Fibroblast of lung (primary cell): ENCODE results near the gene GLOD5.
"Not testable (repeated sequence)": the region's sequence is repeated elsewhere in the genome, so short reads cannot be mapped to it uniquely, and the experiment has no call there.

Experiments
- EZH2 ChIP-seq: IDR thresholded peaks from 2 replicates; pipeline ENCODE4 v1.5.1; 2012; ENCODE audit warnings: low read length, control low read depth, mild to moderate bottlenecking; ENCODE audit errors: missing control alignments
- TF ChIP-seq, protein P1 (sequence below), 2 donors: IDR thresholded peaks in 1 of 2; conservative IDR thresholded peaks in 1 of 2; 1 replicate in 1 of 2; 2 replicates in 1 of 2; pipeline ENCODE4 v1.5.1; 2011 to 2012; ENCODE audit warnings: low read length in 2 of 2, control low read depth in 1 of 2, inconsistent platforms in 1 of 2, low read depth in 1 of 2, mild to moderate bottlenecking in 1 of 2

DNA sequence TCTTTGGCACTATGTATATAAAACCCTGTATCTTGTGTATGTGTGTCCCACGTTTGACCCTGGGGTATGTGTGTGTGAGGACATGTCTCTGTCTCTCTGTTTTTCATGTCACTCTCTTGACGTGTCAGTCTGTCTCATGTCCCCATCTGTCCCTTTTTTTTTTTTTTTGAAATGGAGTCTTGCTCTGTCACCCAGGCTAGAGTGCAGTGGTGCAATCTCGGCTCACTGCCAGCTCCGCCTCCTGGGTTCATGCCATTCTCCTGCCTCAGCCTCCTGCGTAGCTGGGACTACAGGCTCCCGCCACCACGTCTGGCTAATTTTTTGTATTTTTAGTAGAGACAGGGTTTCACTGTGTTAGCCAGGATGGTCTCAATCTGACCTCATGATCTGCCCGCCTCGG lies 57.8 kb downstream of the GLOD5 start:
- TF ChIP-seq, protein P1, sequence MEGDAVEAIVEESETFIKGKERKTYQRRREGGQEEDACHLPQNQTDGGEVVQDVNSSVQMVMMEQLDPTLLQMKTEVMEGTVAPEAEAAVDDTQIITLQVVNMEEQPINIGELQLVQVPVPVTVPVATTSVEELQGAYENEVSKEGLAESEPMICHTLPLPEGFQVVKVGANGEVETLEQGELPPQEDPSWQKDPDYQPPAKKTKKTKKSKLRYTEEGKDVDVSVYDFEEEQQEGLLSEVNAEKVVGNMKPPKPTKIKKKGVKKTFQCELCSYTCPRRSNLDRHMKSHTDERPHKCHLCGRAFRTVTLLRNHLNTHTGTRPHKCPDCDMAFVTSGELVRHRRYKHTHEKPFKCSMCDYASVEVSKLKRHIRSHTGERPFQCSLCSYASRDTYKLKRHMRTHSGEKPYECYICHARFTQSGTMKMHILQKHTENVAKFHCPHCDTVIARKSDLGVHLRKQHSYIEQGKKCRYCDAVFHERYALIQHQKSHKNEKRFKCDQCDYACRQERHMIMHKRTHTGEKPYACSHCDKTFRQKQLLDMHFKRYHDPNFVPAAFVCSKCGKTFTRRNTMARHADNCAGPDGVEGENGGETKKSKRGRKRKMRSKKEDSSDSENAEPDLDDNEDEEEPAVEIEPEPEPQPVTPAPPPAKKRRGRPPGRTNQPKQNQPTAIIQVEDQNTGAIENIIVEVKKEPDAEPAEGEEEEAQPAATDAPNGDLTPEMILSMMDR (conservative IDR thresholded peaks at IDR 0.05 in 1 of 2, IDR thresholded peaks at IDR 0.05 in 1 of 2; ENCODE audit: low read depth in 1 of 2, low read length in 2 of 2) = not testable (repeated sequence)
- TF ChIP-seq EZH2 = not testable (repeated sequence)
